ENCODE data around the gene ST3GAL5.

DNA sequence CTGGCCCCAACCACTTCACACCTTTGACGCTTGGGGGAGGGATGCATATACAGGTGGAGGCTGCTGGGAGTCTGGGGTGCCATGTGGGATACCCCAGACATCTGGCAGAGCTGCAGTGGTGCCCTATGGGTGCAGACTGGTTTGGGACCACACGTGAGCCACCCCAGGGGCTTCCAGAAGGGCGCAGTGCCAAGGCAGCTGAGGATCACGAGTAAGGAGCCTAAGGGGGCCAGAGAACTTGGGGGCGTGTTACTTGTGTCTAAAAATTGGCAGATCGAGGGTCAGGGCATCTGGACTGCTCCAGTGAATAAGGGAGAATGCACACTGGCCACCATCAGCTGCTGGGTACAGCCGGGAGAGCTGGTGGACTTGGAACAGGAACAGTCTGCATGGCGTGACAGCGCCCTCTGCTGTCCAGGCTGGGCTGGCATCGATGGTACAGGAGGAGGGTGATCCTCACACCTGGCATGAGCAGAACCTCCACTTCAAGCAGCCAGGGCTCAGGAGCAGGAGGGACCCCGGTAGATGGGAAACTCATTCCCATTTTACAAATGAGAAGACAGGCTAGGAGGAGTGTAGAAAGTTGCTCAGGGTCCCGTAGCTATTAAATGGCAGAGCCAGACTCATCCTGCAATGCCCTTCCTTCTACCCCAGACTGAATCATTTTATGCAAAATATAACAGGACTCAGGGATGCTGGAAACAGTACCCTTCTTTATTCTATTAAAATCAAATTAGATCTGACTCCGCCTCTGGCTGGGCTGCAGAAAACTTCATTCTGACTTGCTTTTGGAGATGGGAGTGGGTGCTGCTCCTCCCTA, 74.6 kb downstream of the ST3GAL5 start:
- TF ChIP-seq, protein P1, sequence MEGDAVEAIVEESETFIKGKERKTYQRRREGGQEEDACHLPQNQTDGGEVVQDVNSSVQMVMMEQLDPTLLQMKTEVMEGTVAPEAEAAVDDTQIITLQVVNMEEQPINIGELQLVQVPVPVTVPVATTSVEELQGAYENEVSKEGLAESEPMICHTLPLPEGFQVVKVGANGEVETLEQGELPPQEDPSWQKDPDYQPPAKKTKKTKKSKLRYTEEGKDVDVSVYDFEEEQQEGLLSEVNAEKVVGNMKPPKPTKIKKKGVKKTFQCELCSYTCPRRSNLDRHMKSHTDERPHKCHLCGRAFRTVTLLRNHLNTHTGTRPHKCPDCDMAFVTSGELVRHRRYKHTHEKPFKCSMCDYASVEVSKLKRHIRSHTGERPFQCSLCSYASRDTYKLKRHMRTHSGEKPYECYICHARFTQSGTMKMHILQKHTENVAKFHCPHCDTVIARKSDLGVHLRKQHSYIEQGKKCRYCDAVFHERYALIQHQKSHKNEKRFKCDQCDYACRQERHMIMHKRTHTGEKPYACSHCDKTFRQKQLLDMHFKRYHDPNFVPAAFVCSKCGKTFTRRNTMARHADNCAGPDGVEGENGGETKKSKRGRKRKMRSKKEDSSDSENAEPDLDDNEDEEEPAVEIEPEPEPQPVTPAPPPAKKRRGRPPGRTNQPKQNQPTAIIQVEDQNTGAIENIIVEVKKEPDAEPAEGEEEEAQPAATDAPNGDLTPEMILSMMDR (conservative IDR thresholded peaks at IDR 0.05; ENCODE audit: low read depth, low read length): peak; percentile 94
- no peak for TF ChIP-seq EZH2 (IDR thresholded peaks at IDR 0.05; ENCODE audit: borderline replicate concordance, low read depth, low read length, poor library complexity, severe bottlenecking)

Measured in A673 (cell line).